COLO668 (cell line): ENCODE results near the gene TNRC6C.

Source experiments
- DNase-seq: peaks from one replicate; lab custom pipeline; 2025; ENCODE audit not compliant: unreplicated experiment; lab: John Stamatoyannopoulos, UW

Gene TNRC6C

GRCh38 chr17:78012428-78012827 is 53.9 kb downstream of the TNRC6C start:
- no peak for DNase-seq

GRCh38 chr17:78013683-78014467 is 55.4 kb downstream of the TNRC6C start:
- DNase-seq: peak; percentile 17

- no peak for DNase-seq
Observed at GRCh38 chr17:78014646-78015045, 56.1 kb downstream of the TNRC6C start.

- no peak for DNase-seq
Observed at GRCh38 chr17:78016852-78017251, 58.3 kb downstream of the TNRC6C start.

GRCh38 chr17:78019367-78019975 is 61.0 kb downstream of the TNRC6C start:
- no peak for DNase-seq

- no peak for DNase-seq
Observed at GRCh38 chr17:78019976-78020716, 61.6 kb downstream of the TNRC6C start.

GRCh38 chr17:78020717-78021108 is 62.2 kb downstream of the TNRC6C start:
- no peak for DNase-seq

GRCh38 chr17:78022425-78022824 is 63.9 kb downstream of the TNRC6C start:
- DNase-seq: no peak

- no peak for DNase-seq
Observed at GRCh38 chr17:78023042-78023441, 64.5 kb downstream of the TNRC6C start.

- DNase-seq: no peak
Observed at GRCh38 chr17:78026381-78026780, 67.9 kb downstream of the TNRC6C start.

GRCh38 chr17:78027121-78027520 is 68.6 kb downstream of the TNRC6C start:
- DNase-seq: no peak

GRCh38 chr17:78029697-78030096 is 71.2 kb downstream of the TNRC6C start:
- DNase-seq: no peak

- DNase-seq: no peak
Observed at GRCh38 chr17:78031435-78031834, 72.9 kb downstream of the TNRC6C start.

- no peak for DNase-seq
Observed at GRCh38 chr17:78032166-78032565, 73.7 kb downstream of the TNRC6C start.

GRCh38 chr17:78034429-78035091 is 76.1 kb downstream of the TNRC6C start:
- no peak for DNase-seq

GRCh38 chr17:78037280-78037679 is 78.8 kb downstream of the TNRC6C start:
- no peak for DNase-seq

- peak; percentile 1 for DNase-seq
Observed at GRCh38 chr17:78038748-78039288, 80.3 kb downstream of the TNRC6C start.

- no peak for DNase-seq
Observed at GRCh38 chr17:78039581-78039980, 81.1 kb downstream of the TNRC6C start.

- peak; percentile 12 for DNase-seq
Observed at GRCh38 chr17:78040440-78041385, 82.2 kb downstream of the TNRC6C start.
